H4 (cell line): ENCODE measurements around the gene C10orf105. TPM values are rescaled to one million over a fixed set of nuclear protein-coding genes. Genes with fewer than 3 reads are reported as not detected.

Experiments
- DNase-seq: peaks from one replicate; pipeline ENCODE4 v3.0.0-alpha.2; 2015; ENCODE audit warnings: low spot score
- total RNA-seq: library from RNA; depleted of rRNA; stranded (reverse); fragments of >200 nt; shearing (Covaris generic); gene quantifications from 2 replicates; pipeline ENCODE4 v1.2.3, GENCODE V29; 2014

The C10orf105 gene
- total RNA-seq, 1 experiment from 2014 or later = not detected

GRCh38 chr10:71737001-71737833, 17.6 kb upstream of the C10orf105 start:
- DNase-seq = no peak

- DNase-seq = no peak
These were observed 17.0 kb upstream of the C10orf105 start for GRCh38 chr10:71736570-71736952.

DNA sequence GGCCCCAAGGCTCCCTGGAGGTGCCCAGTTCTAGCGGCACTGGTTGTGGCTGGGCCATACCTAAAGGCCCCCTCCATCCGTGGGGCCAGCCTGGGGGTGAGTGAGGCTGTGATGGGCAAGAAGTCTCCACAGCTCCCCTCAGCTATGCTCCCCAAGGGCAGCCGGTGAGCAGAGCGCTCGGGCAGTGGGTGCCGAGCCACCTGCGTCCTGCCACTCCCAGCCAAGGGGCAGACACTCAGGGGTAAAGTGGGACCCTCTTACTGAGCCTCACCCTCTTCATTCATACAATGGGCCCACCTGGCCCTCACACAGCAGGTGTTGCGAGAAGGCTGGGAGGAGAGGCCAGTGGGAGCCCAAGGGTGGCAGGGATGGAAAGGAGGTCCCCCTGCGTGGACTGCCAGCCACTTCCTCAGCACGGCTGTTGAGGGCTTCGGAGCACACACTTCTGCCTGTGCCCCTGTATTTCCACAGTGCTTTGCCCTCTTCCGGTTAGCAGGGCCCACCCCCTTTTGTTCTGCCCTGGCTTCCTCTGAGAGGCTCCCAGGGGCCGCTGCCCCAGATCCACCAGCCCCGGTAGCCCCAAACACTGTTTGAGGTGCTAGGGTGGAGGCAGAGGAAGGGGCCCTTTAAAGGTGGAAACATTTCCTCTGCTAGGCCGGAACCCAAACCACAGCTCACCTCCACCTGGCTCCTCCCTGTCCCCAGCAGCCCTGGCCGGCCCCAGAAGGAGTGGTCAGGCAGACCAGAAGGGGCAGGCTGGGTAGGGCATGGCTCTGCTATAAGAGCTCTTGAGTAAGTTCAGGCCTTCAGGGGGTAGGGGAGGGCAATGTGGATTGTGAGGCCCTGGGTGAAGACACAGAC, 16.4 kb upstream of the C10orf105 start:
- DNase-seq = no peak

DNA sequence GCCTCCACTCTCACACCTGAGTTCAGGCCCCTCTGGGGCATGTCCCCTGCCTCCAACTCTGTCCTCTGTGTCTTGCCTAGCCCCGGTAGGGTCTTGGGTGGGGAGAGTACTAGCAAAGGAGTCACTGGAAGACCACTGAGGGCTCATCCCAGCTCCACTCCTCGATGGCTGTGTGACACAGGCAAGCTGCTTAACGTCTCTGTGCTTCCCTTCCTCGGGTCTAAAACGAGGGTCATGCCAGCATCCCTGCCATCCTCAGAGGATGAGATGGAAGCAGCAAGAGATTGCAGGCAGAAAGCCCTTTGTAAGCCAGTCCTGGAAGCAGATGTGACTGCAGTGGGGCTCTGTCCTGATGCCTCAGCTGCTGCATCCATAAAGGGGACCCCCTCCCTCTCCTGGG, 15.2 kb upstream of the C10orf105 start:
- no peak for DNase-seq

GRCh38 chr10:71731791-71732190, 12.2 kb upstream of the C10orf105 start:
- DNase-seq = no peak

GRCh38 chr10:71729161-71729636, 9.6 kb upstream of the C10orf105 start:
- peak; percentile 30 for DNase-seq

DNA sequence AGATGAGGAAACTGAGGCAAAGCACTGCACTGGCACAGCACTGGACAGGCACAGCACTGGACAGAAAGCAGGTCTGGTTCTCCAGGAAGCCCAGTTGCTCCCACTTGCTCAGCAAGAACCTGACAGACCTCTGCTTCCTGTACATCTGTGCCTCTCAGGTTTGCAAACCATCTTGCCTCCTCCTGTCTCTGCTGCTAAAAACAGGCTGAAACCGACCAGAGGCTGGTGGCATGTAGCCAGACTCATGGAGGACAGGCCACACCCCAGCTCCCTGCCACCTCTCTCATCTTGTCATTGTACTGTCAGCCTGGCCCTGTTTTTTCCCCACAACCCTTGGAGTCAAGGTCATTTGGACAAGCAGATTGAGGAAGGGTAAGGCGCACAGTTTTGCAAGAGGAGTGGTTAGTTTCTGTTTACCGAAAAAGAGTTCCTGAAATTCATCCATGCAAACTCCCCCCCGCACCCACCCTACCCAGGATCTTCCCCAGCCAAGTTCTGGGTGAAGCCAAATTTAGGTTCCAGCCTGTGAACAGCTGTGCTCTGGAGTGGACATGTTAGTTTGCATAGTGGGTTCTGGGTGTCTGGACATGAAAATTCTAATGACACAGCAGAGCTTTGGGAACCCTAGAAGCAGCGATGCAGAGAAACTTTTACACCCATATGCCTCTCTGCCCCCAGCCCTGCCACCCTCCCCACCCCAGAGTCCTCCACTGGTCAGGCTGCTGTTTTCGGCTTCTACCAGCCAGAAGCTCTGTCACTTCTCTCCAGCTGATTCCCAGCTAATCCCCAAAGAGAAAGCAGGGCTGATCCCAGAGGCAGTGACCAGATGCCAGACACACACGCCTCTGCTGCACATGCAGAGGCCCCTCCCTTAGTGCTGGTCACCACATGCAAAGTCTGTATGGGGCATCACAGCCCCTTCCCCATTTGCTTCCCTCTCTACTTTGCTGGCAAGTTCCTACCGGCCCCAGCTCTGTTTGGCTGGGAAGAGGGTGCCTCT, 8.5 kb upstream of the C10orf105 start:
- peak; percentile 45 for DNase-seq

GRCh38 chr10:71727105-71727737, 7.6 kb upstream of the C10orf105 start:
- DNase-seq = no peak

GRCh38 chr10:71726580-71727104, 7.1 kb upstream of the C10orf105 start:
- DNase-seq = no peak

DNA sequence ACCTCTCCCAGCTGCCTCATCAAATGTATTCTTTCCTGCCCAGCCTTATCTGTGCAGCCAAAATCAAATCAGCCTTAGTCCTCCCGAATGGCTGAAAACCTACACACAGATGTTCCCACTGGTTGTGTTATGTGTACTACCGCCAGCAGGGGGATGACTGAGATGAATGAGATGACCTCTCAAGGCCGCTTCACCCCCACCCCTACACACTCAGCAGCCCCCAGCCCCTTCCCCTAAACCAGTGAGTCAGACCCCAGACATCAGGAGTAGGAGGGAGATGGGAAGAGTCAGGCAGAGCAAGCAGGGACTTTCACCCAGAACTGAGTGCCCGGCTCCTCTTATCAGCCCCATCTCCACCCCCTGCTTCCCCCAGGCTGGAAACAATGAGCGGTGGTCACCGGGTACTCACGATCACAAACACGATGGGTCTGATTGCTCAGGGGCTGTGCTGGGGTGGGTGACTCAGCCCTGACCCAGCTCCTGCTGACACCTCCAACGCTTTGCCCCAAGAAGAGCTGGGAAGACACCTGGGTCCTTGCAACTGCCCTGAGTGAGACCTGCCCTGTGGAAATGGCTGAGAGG, 6.5 kb upstream of the C10orf105 start:
- DNase-seq = peak; percentile 30

DNA sequence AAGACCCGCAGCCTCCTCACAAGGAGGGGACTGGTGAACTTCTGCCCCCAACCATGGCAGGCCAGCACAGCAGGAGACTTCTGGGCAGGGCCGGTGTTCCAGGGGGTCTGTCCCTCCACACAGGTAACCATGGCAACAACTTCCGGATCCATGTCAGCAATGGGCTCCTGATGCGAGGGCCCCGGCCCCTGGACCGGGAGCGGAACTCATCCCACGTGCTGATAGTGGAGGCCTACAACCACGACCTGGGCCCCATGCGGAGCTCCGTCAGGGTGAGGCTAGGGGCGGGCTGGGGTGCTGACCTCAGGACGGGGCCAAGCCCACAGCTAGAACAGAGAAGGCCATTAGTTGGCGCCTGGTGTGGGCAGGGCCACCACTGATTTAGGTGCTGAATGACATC, 5.7 kb upstream of the C10orf105 start:
- DNase-seq = no peak

GRCh38 chr10:71724539-71724938, 5.0 kb upstream of the C10orf105 start:
- DNase-seq = no peak

DNA sequence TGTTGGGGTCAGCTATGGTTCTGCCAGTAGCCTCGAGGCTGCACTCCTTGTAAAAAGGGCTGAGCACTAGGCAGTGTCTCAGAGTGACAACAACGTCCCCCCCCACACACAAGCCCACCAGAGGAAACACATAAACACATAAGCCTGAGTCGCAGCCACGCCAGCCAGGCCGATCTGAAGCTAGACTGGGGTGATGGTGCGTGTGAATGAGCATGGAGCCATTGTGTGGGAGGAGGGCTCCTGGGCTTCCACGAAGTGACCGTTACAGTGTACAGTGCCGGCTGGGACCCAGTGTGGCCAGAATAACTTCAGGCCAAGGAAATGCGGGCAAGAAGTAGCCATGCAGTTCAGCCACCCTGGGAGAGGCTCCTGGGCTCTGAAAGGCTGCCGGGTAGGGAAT, 3.7 kb upstream of the C10orf105 start:
- DNase-seq = no peak

- DNase-seq = no peak
These were observed 3.3 kb upstream of the C10orf105 start for GRCh38 chr10:71722849-71723248.

GRCh38 chr10:71721313-71721712, 1.7 kb upstream of the C10orf105 start:
- no peak for DNase-seq

DNA sequence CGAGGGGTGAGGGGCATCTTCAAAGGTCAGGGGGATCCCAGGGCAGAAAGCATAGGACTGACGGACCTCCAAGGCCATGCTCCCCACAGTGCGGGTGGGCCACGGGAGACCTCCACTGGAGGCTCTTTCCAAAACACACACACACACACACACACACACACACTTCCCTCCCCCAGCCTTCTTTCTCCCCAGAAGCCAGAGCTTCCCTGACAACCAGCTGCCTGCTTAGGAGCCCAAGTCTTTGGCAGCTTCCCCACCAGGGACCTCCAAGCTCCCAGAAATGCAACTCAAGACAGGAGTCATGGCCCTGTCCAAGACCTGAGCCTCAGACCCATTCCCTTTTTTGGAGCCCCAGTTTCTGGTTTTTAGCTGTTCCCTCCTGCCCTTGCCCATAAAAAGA, 710 bp upstream of the C10orf105 start:
- DNase-seq = no peak

DNA sequence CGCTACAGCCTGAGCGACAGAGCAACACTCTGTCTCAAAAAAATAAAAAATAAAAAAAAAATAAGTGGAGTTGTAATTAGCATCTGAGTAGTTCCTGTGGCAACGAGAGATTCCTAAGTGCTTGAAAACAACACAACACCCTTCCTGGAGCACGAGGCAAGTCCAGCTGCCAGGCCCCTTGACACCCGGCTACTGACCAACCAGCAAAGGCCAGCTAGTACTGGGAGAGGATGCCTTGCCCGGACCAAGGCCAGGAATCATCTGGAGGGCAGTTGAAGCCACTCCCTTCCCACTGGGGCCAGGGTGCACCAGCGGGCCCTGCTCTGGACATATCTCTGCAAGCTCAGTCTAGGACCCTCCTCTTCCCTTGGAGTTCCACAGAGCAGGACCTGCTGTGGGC, 536 bp downstream of the C10orf105 start:
- no peak for DNase-seq

DNA sequence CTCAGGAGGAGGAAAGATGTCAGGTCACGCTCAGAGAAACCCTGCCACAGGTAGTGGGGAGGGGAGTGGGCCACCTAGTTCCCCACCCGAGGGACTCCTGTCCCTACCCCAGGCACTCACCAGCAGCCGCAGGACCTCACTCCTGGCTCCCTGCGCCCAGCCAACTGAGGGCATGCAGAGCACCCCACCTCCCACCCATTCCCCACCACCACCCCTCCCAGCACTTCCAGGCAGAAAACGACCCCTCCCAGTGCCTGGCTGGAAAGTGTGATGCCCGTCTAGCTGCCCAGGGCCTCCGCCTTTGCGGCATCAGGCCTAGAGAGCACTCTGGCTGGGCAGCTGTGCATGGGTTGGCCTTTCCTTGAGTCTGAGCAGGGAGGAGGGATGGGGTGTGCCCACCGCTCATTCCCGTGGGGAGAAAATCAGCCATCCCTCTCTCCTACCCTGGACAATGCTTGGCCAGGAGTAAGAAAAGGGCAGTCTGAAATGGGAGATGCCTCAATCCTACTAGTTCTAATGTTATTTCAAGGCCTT, 1.3 kb downstream of the C10orf105 start:
- no peak for DNase-seq

GRCh38 chr10:71717551-71717951, 2.0 kb downstream of the C10orf105 start:
- DNase-seq = no peak

GRCh38 chr10:71717056-71717455, 2.5 kb downstream of the C10orf105 start:
- DNase-seq = no peak
